NCI-H146 treated with DMSO at 0.1 percent for 48 hours (cell line): Measurements from ENCODE around the gene PBRM1.

Source experiments
- DNase-seq: peaks from one replicate; lab custom pipeline; 2025; ENCODE audit not compliant: unreplicated experiment; lab: John Stamatoyannopoulos, UW

Gene PBRM1

DNA sequence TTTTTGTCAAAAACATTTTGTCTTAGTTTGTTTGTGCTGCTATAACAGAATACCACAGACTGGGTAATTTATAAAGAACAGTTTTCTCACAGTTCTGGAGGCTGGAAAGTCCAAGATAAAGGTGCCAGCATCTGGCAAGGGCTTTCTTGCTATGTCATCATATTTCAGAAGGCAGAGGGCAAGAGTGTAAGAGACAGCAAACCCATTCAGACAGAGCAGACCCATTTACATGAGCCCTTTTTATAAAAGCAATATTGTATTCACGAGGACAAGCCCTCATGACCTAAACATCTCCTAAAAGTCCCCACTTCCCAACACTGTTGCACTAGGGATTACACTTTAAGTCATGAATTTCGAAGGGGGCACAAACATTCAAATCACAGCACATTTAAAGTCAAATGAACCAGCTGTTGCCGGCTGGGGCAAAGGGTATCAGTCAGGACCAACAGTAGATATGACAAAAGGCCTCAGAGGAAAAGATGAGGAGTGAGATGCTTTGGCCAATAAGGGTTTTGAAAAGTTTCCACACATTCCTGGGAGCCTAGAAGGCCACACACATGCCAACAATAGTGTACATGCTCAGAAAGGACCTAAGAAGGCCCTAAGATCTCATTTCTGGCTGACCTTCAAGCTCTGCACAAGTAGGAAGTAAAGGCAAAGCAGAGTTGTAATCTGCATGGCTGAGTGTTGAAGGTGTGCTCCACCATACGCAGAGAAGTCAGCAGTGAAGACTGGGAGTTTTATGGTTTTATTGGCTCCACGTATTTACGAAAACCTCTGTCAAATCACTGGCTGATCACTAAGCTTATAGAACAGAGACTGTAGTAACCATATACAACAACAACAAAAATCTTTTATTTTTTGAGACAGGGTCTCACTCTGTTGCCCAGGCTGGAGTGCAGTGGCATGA, 111.4 kb downstream of the PBRM1 start:
- DNase-seq = no peak

DNA sequence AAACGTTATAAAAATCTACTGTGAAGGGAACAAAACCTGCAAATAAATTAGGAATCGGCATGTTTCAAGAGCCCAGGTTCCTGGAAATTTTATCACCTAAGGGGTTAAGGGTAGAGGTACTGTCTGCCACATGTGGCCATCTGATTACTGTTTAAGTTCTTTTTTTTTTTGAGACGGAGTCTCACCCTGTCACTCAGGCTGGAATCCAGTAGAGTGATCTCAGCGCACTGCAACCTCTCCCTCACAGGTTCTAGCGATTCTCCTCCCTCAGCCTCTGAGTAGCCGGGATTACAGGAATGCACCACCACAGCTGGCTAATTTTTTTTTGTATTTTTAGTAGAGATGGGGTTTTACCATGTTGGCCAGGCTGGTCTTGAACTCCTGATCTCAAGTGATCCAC, 113.5 kb downstream of the PBRM1 start:
- DNase-seq = no peak

DNA sequence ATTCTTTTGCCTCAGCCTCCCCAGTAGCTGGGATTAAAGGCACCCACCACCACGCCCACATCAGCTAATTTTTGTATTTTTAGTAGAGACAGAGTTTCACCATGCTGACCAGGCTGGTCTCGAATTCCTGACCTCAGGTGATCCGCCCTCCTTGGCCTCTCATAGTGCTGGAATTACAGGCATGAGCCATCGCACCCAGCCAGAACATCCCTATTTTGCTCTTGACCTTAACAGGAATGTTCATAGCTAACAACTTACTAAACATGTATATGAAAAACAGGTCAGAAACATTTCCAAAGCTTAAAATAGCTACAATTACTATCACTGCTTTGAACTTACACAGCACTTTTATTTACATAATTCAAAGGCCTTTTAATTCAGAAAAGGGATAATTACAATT, 115.6 kb downstream of the PBRM1 start:
- DNase-seq = no peak

DNA sequence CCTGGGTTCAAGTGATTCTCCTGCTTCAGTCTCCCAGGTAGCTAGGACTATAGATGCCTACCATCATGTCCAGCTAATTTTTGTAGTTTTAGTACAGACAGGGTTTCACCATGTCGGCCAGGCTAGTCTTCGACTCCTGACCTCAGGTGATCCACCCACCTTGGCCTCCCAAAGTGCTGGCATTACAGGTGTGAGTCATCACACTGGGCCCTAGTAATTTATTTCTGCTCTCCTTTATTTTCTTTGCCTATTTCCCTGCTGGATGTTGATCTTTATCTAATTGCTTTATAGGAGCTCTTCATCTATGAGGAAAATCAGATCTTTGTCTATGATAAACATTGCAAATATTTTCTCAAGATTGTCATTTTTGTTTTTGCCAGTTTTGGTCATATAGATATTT, 117.6 kb downstream of the PBRM1 start:
- DNase-seq = no peak

DNA sequence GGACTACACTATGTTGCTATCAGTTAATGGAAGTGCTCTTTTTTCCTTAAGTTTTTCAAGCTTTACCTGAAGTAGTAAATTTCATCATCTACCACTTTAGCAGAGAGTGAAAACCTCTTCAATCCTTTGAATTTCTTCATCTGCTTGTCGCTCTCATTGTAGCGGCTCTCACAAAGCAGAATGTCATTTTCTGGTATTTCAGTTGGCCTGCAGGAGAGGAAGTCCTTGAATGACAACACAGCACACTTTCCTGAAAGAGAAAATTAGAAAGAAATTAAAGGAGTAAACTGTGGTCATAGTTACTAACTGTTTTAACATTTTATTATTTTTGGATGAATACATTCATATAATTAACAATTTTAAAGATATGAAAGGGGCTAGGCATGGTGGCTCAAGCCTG, 121.7 kb downstream of the PBRM1 start:
- DNase-seq = no peak

DNA sequence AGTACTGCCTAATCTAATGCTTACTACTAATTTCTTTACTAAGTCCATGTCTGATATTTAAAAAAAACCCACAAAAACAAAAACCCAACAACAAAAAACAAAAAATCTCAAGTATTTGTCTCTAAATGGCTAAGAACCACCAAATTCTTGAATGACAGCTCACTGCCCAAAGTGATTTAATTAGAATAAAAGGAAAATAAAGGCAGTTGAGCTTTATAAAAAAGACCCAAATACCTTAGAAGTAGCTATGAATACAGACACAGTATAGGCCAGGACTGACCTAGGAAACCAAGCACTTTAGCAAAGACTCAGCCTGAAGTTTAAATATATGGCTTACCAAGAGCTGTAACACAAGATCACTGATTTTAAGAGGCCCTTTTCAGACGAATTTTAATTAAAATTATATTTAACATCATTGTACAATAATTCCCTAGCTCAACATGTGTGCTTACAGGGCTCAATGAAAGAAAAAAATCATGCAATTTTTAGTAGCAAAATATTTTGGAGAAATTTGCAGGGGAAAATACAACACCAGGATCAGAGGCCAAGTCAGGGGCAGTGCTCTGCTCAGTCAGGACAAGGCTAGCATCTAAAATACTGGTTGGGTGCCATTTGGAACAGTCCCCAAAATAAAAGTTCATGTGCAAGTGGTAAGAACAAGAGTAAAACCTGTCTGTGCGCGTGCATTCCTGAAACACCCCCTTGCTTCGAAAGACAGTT, 124.5 kb downstream of the PBRM1 start:
- DNase-seq = no peak

DNA sequence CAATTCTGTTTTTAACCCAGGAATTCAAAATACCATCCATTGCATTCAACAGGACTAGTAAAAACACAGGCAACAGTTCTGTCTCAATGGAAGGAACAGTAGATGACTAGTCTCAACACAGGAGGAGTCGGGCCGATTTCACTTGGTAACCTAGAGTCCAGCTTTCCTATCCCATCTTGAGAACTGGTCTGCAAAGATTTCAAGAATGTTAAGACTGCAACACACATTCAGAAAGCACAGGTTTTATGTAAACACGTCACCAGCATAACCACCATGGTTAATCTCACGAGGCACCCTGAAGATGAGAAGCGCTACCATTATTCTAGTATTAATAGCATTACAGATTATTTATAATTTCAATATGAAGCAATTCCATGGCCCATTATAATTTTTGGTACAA, 127.3 kb downstream of the PBRM1 start:
- no peak for DNase-seq

DNA sequence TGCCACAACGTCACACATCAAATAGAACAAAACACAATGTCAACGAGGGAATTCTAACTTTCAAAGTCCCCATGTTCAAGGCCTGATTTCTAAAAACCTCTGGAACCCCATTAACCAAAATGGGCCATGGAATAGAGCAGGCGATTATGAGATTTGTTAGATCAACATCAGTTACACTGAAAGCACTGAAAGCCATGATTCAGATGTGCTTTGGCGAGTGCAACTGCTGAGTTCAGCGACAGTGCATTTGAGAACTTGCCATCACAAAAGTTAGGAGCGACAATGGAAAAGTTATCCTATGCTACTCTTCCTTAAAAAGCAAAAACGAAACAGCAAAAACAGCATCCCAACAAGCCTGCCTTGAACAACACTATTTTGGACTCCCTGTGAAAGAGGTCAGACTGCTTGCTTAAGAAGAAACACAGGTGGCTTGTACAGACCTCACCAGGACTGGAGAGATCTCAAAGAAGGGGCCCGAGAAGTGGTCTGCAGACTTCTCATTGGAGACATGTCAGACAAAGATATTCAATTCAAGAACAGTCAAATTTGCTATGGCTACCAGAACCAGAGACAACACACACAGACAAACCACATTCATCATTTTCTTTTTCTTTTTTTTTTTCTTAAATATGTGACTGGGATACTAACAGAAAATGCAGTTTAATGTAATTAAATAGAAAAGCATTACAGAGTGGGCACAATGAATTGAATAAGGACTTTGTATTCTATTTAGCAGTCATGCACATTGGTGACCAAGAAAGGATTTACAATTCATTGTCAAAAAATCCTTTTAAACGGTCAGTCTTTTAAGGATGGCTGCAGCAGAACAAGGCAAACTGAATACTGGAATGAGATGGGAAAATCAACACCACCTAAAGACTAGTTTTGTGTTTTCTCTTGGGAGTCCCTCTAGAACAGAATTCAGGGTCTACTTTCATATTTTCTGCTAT, 128.4 kb downstream of the PBRM1 start:
- DNase-seq = no peak

DNA sequence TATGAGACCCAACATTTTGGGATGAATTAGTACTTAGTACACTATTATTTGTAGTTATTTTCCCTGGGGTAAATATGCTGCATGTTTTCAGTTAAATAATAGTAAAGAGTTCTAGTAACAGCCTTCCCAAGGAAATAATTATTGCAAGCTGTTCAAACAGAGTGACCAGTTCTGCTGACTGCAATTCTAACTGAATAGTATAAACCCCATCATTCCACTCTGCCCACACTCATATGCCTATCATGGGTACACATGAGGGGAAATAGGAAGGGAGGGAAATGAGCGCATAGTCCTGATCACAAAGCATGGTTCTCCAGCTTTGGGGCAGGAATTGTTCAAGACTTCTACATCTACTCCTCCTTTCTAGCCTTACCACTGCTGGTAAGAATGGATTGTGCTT, 130.7 kb downstream of the PBRM1 start:
- peak; percentile 19 for DNase-seq

DNA sequence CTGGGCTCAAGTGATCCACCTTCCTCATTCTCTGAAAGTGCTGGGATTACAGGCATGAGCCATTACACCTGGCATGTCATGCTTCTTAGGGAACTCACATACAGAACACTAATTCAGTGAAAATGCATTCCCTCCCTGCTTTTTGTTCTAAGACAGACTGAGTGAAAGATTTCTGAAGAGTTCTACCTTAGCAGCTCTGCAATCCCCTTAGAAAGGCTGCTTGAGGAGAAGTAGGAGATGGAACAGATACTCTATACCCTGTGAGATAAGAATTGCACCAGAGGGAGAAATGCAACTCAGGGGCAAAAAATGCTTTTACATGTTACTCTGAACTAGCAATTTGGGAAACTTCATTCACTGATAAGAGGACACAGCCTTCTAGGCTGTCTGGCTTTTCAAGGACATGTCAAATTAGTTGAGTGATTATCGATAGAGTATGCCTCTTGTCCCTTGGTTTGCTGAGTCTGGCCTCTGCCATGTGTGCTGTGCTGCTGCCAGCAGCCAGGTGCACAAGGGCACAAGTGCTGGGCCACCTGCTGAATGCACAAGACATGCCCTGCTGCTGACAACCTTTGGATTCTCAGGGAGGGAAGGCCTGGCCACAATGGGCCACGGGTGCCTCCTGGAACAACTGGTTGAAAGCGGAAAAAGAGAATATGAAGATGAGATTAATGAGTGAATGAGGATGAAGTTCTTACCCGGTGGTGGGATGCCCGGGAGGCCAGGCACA, 131.5 kb downstream of the PBRM1 start:
- DNase-seq = no peak

DNA sequence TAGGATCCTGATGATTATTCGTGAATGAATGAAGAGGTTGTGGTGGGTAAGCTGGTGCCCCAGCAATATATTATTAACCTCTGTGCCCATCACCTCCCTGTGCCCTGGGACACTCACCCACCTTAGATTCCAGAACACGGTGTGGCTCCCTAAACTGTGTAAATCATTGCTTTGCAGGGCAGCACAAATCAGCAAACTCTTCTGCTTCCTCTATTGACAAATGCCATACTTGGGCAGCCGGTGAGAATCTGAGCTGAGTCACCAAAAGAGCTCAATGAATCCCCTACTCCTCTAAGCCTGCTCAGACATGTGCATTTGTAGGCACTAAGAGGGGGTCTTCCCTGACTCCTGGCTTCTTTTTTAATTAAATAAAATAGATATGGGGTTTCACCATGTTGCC, 133.6 kb downstream of the PBRM1 start:
- DNase-seq = no peak

DNA sequence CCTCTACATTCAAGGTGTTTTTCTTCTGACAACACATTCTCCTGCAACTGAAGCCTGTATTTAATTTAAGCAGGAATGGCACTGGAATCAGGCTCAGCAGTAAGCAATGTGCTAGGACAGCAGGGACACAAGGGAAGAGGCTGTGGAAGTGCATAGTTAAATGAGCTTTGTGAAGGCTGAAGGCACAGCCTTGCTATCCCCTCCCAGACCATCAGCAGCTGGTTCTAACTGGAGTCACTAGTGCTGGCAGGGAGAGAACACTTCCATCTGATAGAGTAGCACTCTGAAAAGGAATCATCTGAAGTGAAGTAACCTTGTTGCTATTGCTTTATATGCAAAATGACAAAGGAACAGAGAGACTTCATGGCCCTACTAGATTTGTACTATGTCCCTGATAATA, 134.6 kb downstream of the PBRM1 start:
- DNase-seq = no peak

DNA sequence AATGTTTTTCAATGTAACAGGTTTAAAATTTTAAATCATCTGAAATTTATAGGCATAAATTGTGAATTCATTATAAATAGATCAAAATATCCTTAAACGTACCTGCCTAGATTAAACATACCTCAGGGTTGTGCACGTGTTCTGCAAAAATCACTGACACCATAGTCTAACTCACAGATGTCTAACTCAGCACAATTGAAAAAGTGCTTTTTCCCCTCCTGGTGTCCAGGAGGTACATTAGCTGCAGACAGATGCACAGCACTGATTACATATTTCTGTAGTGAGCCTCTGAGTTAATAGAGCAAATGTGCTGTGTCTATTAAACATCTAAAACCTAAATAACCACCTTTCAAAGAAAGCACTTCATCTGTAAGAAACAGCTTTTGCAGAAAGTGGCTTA, 138.6 kb downstream of the PBRM1 start:
- no peak for DNase-seq

DNA sequence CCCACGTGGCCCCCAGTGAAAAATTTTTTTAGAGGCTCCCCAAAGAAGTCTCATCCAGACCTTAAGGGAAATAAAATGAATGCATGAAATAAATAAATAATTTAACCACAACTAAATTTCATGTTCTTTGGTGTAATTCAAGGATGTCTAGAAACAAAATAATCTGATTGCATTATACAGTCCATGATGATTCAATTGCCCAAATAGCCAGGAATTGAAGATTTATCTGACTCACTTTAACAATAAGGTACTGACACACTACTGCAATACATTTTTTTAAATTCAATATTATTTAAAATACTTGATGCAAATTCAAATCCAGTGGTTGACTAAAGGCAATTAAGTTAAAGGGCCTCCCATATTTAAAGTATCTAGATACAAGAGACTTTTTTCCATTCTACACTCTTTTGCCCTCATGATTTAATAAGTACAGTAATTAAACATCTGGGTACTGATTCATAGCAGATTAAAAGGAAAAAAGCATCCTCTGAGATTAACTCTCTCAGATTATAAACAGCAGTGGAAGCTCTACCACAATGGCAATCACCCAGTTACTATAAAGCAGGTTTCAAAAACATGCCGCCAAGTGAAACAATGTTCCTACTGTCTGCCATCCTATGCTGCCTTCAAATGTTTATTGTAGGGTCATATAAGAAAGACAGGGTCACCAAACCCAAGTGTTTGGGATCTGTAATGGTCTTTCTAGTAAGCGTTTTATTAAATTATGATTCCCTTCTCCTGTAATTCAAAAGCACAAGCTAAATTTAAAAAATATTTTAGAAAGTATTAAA, 139.4 kb downstream of the PBRM1 start:
- DNase-seq = no peak

DNA sequence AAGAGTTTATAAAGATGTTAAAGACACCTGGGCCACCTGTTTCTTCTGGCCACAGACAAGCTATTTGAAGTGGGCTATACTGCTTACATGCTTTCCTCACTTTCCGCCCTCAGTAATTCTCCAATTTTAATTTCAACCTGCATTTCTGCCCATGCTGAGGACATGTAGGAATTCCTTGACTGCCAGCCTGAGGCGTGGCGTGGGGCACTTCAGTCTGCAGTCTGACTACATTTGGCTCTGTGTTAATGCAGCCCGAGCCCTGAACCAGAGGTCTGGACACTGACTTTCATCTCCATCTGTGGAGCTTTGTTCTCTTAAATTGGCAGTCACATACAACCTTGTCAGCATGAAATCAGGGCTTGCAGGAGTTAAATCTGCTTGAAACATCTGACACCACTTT, 140.8 kb downstream of the PBRM1 start:
- no peak for DNase-seq

DNA sequence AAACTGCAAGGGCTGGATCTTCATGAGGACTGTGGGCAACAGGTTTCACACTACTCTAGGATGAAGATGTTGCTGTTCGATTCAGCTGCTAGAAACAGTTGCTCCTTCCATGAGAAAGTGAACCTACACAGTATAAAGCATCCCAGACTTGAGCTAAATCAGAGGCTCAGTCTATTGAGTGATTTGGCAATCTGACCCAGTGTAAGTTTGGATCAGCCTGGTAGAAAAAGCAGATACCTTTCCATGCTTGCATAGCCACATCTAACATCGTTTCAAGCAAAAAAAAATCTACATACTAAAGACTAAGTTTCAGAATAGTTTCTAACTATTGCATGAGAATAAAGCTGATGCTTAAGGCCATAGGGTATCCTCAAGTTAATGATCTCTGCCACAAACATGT, 144.7 kb downstream of the PBRM1 start:
- no peak for DNase-seq

DNA sequence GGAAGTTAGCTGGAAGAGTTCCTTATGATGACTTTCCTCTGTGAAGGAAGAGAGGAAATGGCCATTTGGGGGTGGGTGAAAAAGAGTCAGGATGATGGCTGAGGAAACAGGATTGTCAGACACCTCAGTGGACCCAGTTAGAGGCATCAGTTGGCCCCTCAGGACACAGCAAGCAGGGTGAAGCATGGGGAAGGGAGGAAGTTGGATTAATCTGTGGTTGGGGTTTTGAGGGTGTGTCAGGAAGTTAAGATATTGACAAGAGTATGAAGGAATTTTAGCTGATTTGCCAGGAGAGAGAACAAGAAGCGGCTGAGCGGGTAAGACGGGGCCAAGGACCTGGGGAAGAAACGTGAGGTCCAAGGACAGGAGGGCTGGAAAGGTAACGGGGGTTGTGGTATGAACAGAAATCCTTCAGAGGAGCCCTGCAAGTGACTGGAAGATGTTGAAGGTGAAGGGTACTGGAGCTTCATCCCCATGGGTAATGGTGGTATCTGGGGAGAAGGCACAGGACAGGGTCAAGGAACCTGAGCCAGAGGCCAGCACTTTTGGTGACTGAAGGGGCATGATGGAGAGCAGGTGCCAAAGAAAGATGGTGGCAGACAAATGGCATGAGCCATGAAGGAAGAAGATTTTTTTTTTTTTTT, 146.6 kb downstream of the PBRM1 start:
- DNase-seq = no peak

DNA sequence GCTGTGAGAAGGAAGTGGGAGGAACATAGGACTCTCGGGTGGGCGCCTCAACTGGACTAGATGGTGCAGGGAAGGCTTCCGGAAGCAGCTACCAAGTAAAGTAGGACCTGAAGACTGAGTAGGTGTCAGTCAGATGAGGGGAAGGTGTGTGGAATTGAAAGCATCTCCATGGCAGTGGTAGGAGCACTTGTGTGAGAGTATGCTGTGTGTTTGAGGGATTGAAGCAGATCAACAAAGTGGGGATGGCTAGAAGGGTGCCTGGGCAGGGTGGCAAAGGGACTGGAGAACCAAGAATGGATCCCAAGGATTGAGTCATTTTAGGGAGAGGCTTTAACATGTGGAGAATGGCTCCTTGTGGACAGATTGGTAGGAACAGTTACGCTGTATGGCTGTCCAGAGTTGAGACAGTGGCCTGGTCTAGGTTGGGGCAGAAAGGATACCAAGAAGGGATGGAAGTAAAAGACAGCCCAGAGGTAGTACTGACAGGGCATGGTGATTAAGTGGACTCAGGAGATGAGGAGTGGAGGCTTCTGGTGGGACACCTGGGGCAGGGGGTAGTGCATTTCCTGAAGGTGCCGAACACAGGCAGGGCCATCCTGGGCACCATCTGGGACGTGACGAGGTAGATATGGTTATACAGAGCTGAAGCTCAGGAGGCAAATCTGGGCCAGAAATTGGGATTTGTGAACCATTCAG, 147.8 kb downstream of the PBRM1 start:
- DNase-seq = no peak

DNA sequence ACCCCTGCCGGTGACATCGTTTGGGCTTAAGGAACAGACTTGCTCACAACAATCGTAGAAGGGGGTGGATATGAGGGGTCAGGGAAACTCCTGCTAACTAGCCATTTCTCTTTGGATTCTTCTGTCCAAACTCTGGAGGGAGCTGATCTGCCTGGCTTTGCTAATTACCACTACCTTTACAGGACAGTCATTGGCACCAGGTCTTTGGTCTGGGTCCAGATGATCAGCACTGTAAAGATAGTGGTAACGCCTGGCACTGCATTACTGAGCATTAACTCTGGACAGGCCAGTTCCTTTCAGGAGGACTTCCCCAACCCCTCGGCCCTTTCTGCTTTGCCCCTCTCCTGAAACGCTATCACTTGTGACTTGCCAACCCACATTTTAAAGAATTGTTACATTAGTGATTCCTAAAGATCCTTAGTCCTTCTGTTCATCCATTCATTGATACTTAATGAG, 148.5 kb downstream of the PBRM1 start:
- no peak for DNase-seq
